Hepatocyte (in vitro differentiated cells): ENCODE results near the gene KRT78. TPM values are rescaled to one million over a fixed set of nuclear protein-coding genes. Genes with fewer than 3 reads are reported as not detected.

Experiments
- DNase-seq: peaks from one replicate; pipeline ENCODE4 v3.0.0-alpha.2; 2016; ENCODE audit warnings: low spot score
- H2AFZ ChIP-seq: fragments of 200-600 bp; sonication (generic); 2 replicates; pipeline ENCODE4 v1.6.0; 2016; ENCODE audit warnings: antibody characterized with exemption, mild to moderate bottlenecking
- H3K27ac ChIP-seq: fragments of 200-600 bp; sonication (generic); 2 replicates; pipeline ENCODE4 v1.5.1; 2016; ENCODE audit warnings: mild to moderate bottlenecking
- H3K27me3 ChIP-seq: fragments of 200-600 bp; sonication (generic); 2 replicates; pipeline ENCODE4 v1.6.1; 2016
- H3K36me3 ChIP-seq: fragments of 200-600 bp; sonication (generic); replicated peaks from 2 replicates; pipeline ENCODE4 v1.5.1; 2016; ENCODE audit warnings: low read depth; ENCODE audit not compliant: insufficient read depth
- H3K4me1 ChIP-seq: fragments of 200-600 bp; sonication (generic); 2 replicates; pipeline ENCODE4 v1.5.1; 2016; ENCODE audit warnings: mild to moderate bottlenecking, moderate library complexity; ENCODE audit not compliant: insufficient read depth
- H3K4me2 ChIP-seq: fragments of 200-600 bp; sonication (generic); 2 replicates; pipeline ENCODE4 v1.6.0; 2016
- H3K4me3 ChIP-seq: fragments of 200-600 bp; sonication (generic); 2 replicates; pipeline ENCODE4 v1.5.1; 2016; ENCODE audit warnings: mild to moderate bottlenecking
- H3K79me2 ChIP-seq: fragments of 200-600 bp; sonication (generic); 2 replicates; pipeline ENCODE4 v1.6.0; 2017; ENCODE audit warnings: mild to moderate bottlenecking
- H3K9me2 ChIP-seq: fragments of 200-600 bp; sonication (generic); replicated peaks from 2 replicates; pipeline ENCODE4 v1.6.0; 2017; ENCODE audit warnings: mild to moderate bottlenecking; ENCODE audit not compliant: insufficient read depth
- H3K9me3 ChIP-seq: fragments of 200-600 bp; sonication (generic); 2 replicates; pipeline ENCODE4 v1.5.1; 2016; ENCODE audit warnings: low read depth, mild to moderate bottlenecking
- H4K20me1 ChIP-seq: fragments of 200-600 bp; sonication (generic); 2 replicates; pipeline ENCODE4 v1.6.0; 2016; ENCODE audit warnings: mild to moderate bottlenecking; ENCODE audit not compliant: insufficient read depth, poor library complexity, severe bottlenecking
- CTCF ChIP-seq: fragments of 200-600 bp; sonication (generic); IDR thresholded peaks from 2 replicates; pipeline ENCODE4 v1.5.1; 2016; ENCODE audit warnings: antibody characterized with exemption, mild to moderate bottlenecking; ENCODE audit not compliant: poor library complexity
- EZH2 ChIP-seq: fragments of 200-600 bp; sonication (generic); IDR thresholded peaks from 2 replicates; pipeline ENCODE4 v1.6.1; 2016; ENCODE audit warnings: antibody characterized with exemption, mild to moderate bottlenecking, borderline replicate concordance
- EZH2phosphoT487 ChIP-seq: fragments of 200-600 bp; sonication (generic); IDR thresholded peaks from one replicate; pipeline ENCODE4 v1.6.1; 2018; ENCODE audit warnings: antibody characterized with exemption, mild to moderate bottlenecking, low read depth, moderate library complexity; ENCODE audit not compliant: unreplicated experiment, severe bottlenecking
- WGBS: methylation state at CpG from one replicate; pipeline ENCODE4 v1.1.6; 2016; ENCODE audit warnings: low lambda C conversion rate; ENCODE audit errors: missing lambda C conversion rate; 5-methylcytosine and 5-hydroxymethylcytosine counted together
- polyA plus RNA-seq: library from polyadenylated mRNA; unstranded; fragments of >200 nt; fragmentation: Nextera tagmentation; extraction: Ambion mirVana; gene quantifications from 2 replicates; pipeline ENCODE4 v1.2.1, GENCODE V29; 2016
- total RNA-seq: library from RNA; depleted of rRNA; stranded (reverse); fragments of >200 nt; gene quantifications from 2 replicates; pipeline ENCODE4 v1.2.3, GENCODE V29; 2014

KRT78 gene
- total and polyA plus RNA-seq, 2 experiments from 2014 or later, result not detected

- Histone ChIP-seq H3K9me3 (no peaks in the 10 kb centered on the region), H4K20me1 (no peaks in the 10 kb centered on the region), H3K27ac (no peak overlapping the region), H2AFZ (no peak overlapping the region), H3K27me3 (peaks cover 11% of the 10 kb centered on the region), H3K79me2 (no peaks in the 10 kb centered on the region), H3K36me3 (no peaks in the 10 kb centered on the region), H3K4me1 (no peaks in the 10 kb centered on the region), H3K4me3 (no peak overlapping the region), H3K4me2 (no peak overlapping the region), H3K9me2 (no peaks in the 10 kb centered on the region)
- 74% methylated on average over 3 of the region's 3 CpGs for WGBS
- DNase-seq, result no peak
- TF ChIP-seq CTCF (no peak), EZH2 (no peak), EZH2phosphoT487 (no peak)
These were observed 43.1 kb downstream of the KRT78 start for GRCh38 chr12:52805739-52806138.

- H3K4me1 ChIP-seq, result no peaks in the 10 kb centered on the region
- H3K9me2 ChIP-seq, result no peaks in the 10 kb centered on the region
- no peaks in the 10 kb centered on the region for H3K36me3 ChIP-seq
- no peaks in the 10 kb centered on the region for H3K9me3 ChIP-seq
- no peaks in the 10 kb centered on the region for H4K20me1 ChIP-seq
- H2AFZ ChIP-seq, result no peak overlapping the region
- H3K4me2 ChIP-seq, result no peak overlapping the region
- H3K27me3 ChIP-seq, result peaks cover 11% of the 10 kb centered on the region
- no peak for TF ChIP-seq CTCF
- no peak for TF ChIP-seq EZH2
- no peak for TF ChIP-seq EZH2phosphoT487
- WGBS, result 24% methylated on average over 1 of the region's 1 CpG
- H3K79me2 ChIP-seq, result no peaks in the 10 kb centered on the region
- no peak overlapping the region for H3K4me3 ChIP-seq
- H3K27ac ChIP-seq, result no peak overlapping the region
- DNase-seq, result no peak
These were observed 43.8 kb downstream of the KRT78 start for GRCh38 chr12:52805000-52805399.

GRCh38 chr12:52802442-52802841 is 46.4 kb downstream of the KRT78 start:
- H3K27ac ChIP-seq, result no peak overlapping the region
- no peak overlapping the region for H3K4me2 ChIP-seq
- no peaks in the 10 kb centered on the region for H3K79me2 ChIP-seq
- H3K27me3 ChIP-seq, result no peaks in the 10 kb centered on the region
- WGBS, result 72% methylated on average over 6 of the region's 6 CpGs
- no peak for DNase-seq
- H2AFZ ChIP-seq, result no peak overlapping the region
- no peak overlapping the region for H3K4me3 ChIP-seq
- H4K20me1 ChIP-seq, result no peaks in the 10 kb centered on the region
- no peaks in the 10 kb centered on the region for H3K4me1 ChIP-seq
- no peaks in the 10 kb centered on the region for H3K36me3 ChIP-seq
- no peaks in the 10 kb centered on the region for H3K9me2 ChIP-seq
- H3K9me3 ChIP-seq, result no peaks in the 10 kb centered on the region
- TF ChIP-seq EZH2phosphoT487 (no peak), EZH2 (no peak), CTCF (no peak)

- no peak overlapping the region for H3K27ac ChIP-seq
- 83% methylated on average over 3 of the region's 3 CpGs for WGBS
- no peaks in the 10 kb centered on the region for H3K9me2 ChIP-seq
- H3K9me3 ChIP-seq, result no peaks in the 10 kb centered on the region
- no peaks in the 10 kb centered on the region for H3K4me1 ChIP-seq
- H3K4me3 ChIP-seq, result no peak overlapping the region
- no peaks in the 10 kb centered on the region for H3K27me3 ChIP-seq
- H3K36me3 ChIP-seq, result no peaks in the 10 kb centered on the region
- DNase-seq, result no peak
- no peaks in the 10 kb centered on the region for H3K79me2 ChIP-seq
- TF ChIP-seq EZH2 (no peak), CTCF (no peak), EZH2phosphoT487 (no peak)
- H4K20me1 ChIP-seq, result no peaks in the 10 kb centered on the region
- no peak overlapping the region for H3K4me2 ChIP-seq
- no peak overlapping the region for H2AFZ ChIP-seq
These were observed 47.0 kb downstream of the KRT78 start for GRCh38 chr12:52801773-52802172.
